ENCODE results near the gene HMGA1. TPM values are rescaled to one million over a fixed set of nuclear protein-coding genes. Genes with fewer than 3 reads are reported as not detected.

The HMGA1 gene
- total and polyA plus RNA-seq, 2 of the 13 experiments (the other 11 are each of a cell fraction or from before 2014, with no cell fraction given) = 117 to 145 TPM

- TF ChIP-seq PRDM4 (CRISPR knock-in tag; IDR thresholded peaks at IDR 0.05; ENCODE audit: borderline replicate concordance) (no peak), ZKSCAN8 (CRISPR knock-in tag; IDR thresholded peaks at IDR 0.05; ENCODE audit: borderline replicate concordance) (no peak), NFYB (CRISPR knock-in tag; IDR thresholded peaks at IDR 0.05) (no peak; the same call in 1 of the 2 replicates), ZNF589 (CRISPR knock-in tag; conservative IDR thresholded peaks at IDR 0.05) (no peak), NFYC (CRISPR knock-in tag; IDR thresholded peaks at IDR 0.05) (no peak), EEA1 (CRISPR knock-in tag; IDR thresholded peaks at IDR 0.05; ENCODE audit: borderline replicate concordance) (no peak), MYPOP (CRISPR knock-in tag; IDR thresholded peaks at IDR 0.05) (0 out of 2 replicates have a peak, but pooled peaks have one; percentile 23), SRF (IDR thresholded peaks at IDR 0.05; ENCODE audit: low read depth, low read length) (no peak), SMARCC2 (IDR thresholded peaks at IDR 0.05) (no peak), KMT2A (CRISPR knock-in tag; IDR thresholded peaks at IDR 0.05) (no peak), HOXA3 (CRISPR knock-in tag; IDR thresholded peaks at IDR 0.05) (peak; percentile 34; the same call in 1 of the 2 replicates), ZNF337 (CRISPR knock-in tag; IDR thresholded peaks at IDR 0.05; ENCODE audit: borderline replicate concordance, low read depth) (no peak), FOSL2 (CRISPR knock-in tag; IDR thresholded peaks at IDR 0.05) (peak; percentile 50; the same call in 1 of the 2 replicates), TBX2 (CRISPR knock-in tag; IDR thresholded peaks at IDR 0.05; ENCODE audit: borderline replicate concordance) (no peak), FOXC1 (CRISPR knock-in tag; IDR thresholded peaks at IDR 0.05; ENCODE audit: borderline replicate concordance) (peak; percentile 91), SAFB2 (CRISPR knock-in tag; IDR thresholded peaks at IDR 0.05; ENCODE audit: borderline replicate concordance, low read depth) (no peak), ZNF552 (CRISPR knock-in tag; IDR thresholded peaks at IDR 0.05; ENCODE audit: borderline replicate concordance) (no peak), BRCA1 (CRISPR knock-in tag; IDR thresholded peaks at IDR 0.05) (no peak), ATRX (CRISPR knock-in tag; IDR thresholded peaks at IDR 0.05; ENCODE audit: borderline replicate concordance) (peak; percentile 62; the same call in 1 of the 2 replicates), HNF1A (IDR thresholded peaks at IDR 0.05; ENCODE audit: low read depth) (no peak), HNF1A (CRISPR knock-in tag; IDR thresholded peaks at IDR 0.05; ENCODE audit: borderline replicate concordance) (peak; percentile 33; the same call in 1 of the 2 replicates), CENPT (CRISPR knock-in tag; IDR thresholded peaks at IDR 0.05; ENCODE audit: low read depth) (no peak), GPN1 (CRISPR knock-in tag; IDR thresholded peaks at IDR 0.05; ENCODE audit: borderline replicate concordance) (no peak)
These were observed 40.4 kb upstream of the HMGA1 start (continued) for GRCh38 chr6:34196116-34196832.

Data from HepG2 (cell line).